K562 (cell line): ENCODE measurements around the gene SAMD11. TPM values are rescaled to one million over a fixed set of nuclear protein-coding genes. Genes with fewer than 3 reads are reported as not detected.

Experiments
- ARID2 ChIP-seq: fragments of 450-650 bp; IDR thresholded peaks from 2 replicates; pipeline ENCODE4 v1.6.1; 2017; ENCODE audit warnings: antibody characterized with exemption, mild to moderate bottlenecking
- CCNT2 ChIP-seq: IDR thresholded peaks from 2 replicates; pipeline ENCODE4 v1.6.1; 2011; ENCODE audit warnings: borderline replicate concordance, low read depth, mild to moderate bottlenecking, moderate library complexity, mixed read lengths, low read length; ENCODE audit not compliant: insufficient read length; ENCODE audit errors: extremely low read depth
- EHMT2 ChIP-seq: fragments of 450-650 bp; IDR thresholded peaks from 2 replicates; pipeline ENCODE4 v1.6.1; 2018; ENCODE audit warnings: antibody characterized with exemption
- ELF2 ChIP-seq: fragments of 250-450 bp; sonication (Bioruptor Pico); IDR thresholded peaks from 2 replicates; pipeline ENCODE4 v1.5.0; 2021; ENCODE audit warnings: mild to moderate bottlenecking
- FOXA3 ChIP-seq, 2 experiments: fragments of 450-650 bp in 1 of 2; sonication (generic) in 1 of 2; formaldehyde crosslinking; IDR thresholded peaks in 1 of 2; conservative IDR thresholded peaks in 1 of 2; 2 replicates each; pipeline versions ENCODE4 v1.4.0 to v1.8.0; 2020 to 2022; ENCODE audit warnings: mild to moderate bottlenecking in 2 of 2, missing genetic modification reagents in 1 of 2
- GATAD2B ChIP-seq: fragments of 450-650 bp; IDR thresholded peaks from 2 replicates; pipeline ENCODE4 v1.6.1; 2017; ENCODE audit warnings: mild to moderate bottlenecking, borderline replicate concordance
- HMGN3 ChIP-seq: IDR thresholded peaks from 2 replicates; pipeline ENCODE4 v1.6.1; 2011; ENCODE audit warnings: borderline replicate concordance, low read depth, mild to moderate bottlenecking, mixed read lengths, low read length; ENCODE audit not compliant: insufficient read length; ENCODE audit errors: extremely low read depth
- KAT7 ChIP-seq: sonication (generic); formaldehyde crosslinking; IDR thresholded peaks from 2 replicates; pipeline ENCODE4 v1.8.0; 2022; ENCODE audit warnings: missing genetic modification reagents, mild to moderate bottlenecking, borderline replicate concordance
- MIER1 ChIP-seq: fragments of 450-650 bp; IDR thresholded peaks from 2 replicates; pipeline ENCODE4 v1.6.1; 2016; ENCODE audit warnings: antibody characterized with exemption, mild to moderate bottlenecking, low read depth
- PHF8 ChIP-seq: fragments of 200-600 bp; sonication (generic); IDR thresholded peaks from 2 replicates; pipeline ENCODE4 v1.6.1; 2012; ENCODE audit warnings: mixed run types, mild to moderate bottlenecking, inconsistent platforms, low read length, moderate library complexity, borderline replicate concordance
- RB1 ChIP-seq: fragments of 450-650 bp; IDR thresholded peaks from 2 replicates; pipeline ENCODE4 v1.6.1; 2017; ENCODE audit warnings: low read depth, mild to moderate bottlenecking
- RBBP5 ChIP-seq: fragments of 200-600 bp; sonication (generic); IDR thresholded peaks from 2 replicates; pipeline ENCODE4 v1.6.1; 2012; ENCODE audit warnings: borderline replicate concordance, mild to moderate bottlenecking, low read length, control low read depth, inconsistent platforms; ENCODE audit not compliant: insufficient read depth, poor library complexity, severe bottlenecking
- SIN3A ChIP-seq, 2 experiments: fragments of 150-350 bp in 1 of 2; IDR thresholded peaks; 2 replicates each; pipeline ENCODE4 v1.6.1; 2011 to 2016; ENCODE audit warnings: borderline replicate concordance in 2 of 2, low read depth in 2 of 2, low read length in 2 of 2, mild to moderate bottlenecking in 2 of 2, moderate library complexity in 2 of 2; ENCODE audit not compliant: control insufficient read depth in 1 of 2
- SIN3B ChIP-seq: fragments of 450-650 bp; IDR thresholded peaks from 2 replicates; pipeline ENCODE4 v1.6.1; 2017; ENCODE audit warnings: low read depth, mild to moderate bottlenecking, moderate library complexity
- SRF ChIP-seq, 2 experiments: fragments of 250-450, 450-650 bp in 1 of 2; sonication (Bioruptor Pico) in 1 of 2; sonication (generic) in 1 of 2; formaldehyde crosslinking; IDR thresholded peaks; 2 replicates each; pipeline versions ENCODE4 v1.5.0 to v1.5.1; 2020 to 2022; ENCODE audit warnings: mild to moderate bottlenecking in 1 of 2, missing genetic modification reagents in 1 of 2
- ZBTB17 ChIP-seq: fragments of 450-650 bp; formaldehyde crosslinking; IDR thresholded peaks from 2 replicates; pipeline ENCODE4 v1.4.0; 2020; ENCODE audit warnings: mild to moderate bottlenecking
- ZBTB7A ChIP-seq: IDR thresholded peaks from 2 replicates; pipeline ENCODE4 v1.6.1; 2011; ENCODE audit warnings: low read depth, mild to moderate bottlenecking, low read length, moderate library complexity, borderline replicate concordance; ENCODE audit not compliant: control insufficient read depth
- ZFP36 ChIP-seq: fragments of 150-350 bp; IDR thresholded peaks from 2 replicates; pipeline ENCODE4 v1.6.1; 2018; ENCODE audit warnings: low read length, low read depth; ENCODE audit not compliant: partially characterized antibody
- ZKSCAN1 ChIP-seq: fragments of 150-350 bp; IDR thresholded peaks from 2 replicates; pipeline ENCODE4 v1.6.1; 2016; ENCODE audit warnings: low read depth, low read length
- ZNF436 ChIP-seq: fragments of 250-450, 450-650 bp; sonication (Bioruptor Pico); formaldehyde crosslinking; IDR thresholded peaks from 2 replicates; pipeline ENCODE4 v1.7.0; 2020; ENCODE audit warnings: mild to moderate bottlenecking
- polyA plus RNA-seq, 8 experiments: library from polyadenylated mRNA; depleted of rRNA in 4 of 8; stranded (reverse) in 5 of 8; unstranded in 3 of 8; fragments of >200 nt; fragmentation: Nextera tagmentation in 2 of 8; fragmentation: Illumina TruSeq in 1 of 8; extraction: Ambion mirVana in 2 of 8; extraction: Trizol in 1 of 8; gene quantifications; 2 replicates each; pipeline versions ENCODE4 v1.2.1 to v1.2.3, GENCODE V29; 2011 to 2014; ENCODE audit warnings: inconsistent platforms in 1 of 8, missing spikeins in 1 of 8
- total RNA-seq, 7 experiments: library from RNA; depleted of rRNA in 6 of 7; stranded (reverse); fragments of >200 nt in 6 of 7; fragmentation: Illumina TruSeq in 2 of 7; extraction: Trizol in 2 of 7; gene quantifications; 2 replicates each; pipeline versions ENCODE4 v1.2.1 to v1.2.3, GENCODE V29; 2011 to 2021; ENCODE audit warnings: low replicate concordance in 1 of 7
- TF ChIP-seq, protein P1 (sequence below): fragments of 450-650 bp; formaldehyde crosslinking; IDR thresholded peaks from 2 replicates; pipeline ENCODE4 v1.4.0; 2020; ENCODE audit warnings: mild to moderate bottlenecking, moderate library complexity
- TF ChIP-seq, protein P2 (sequence below): IDR thresholded peaks from 3 replicates; pipeline ENCODE4 v1.6.1; 2011; ENCODE audit warnings: borderline replicate concordance, mild to moderate bottlenecking, moderate library complexity; ENCODE audit not compliant: insufficient read length; ENCODE audit errors: extremely low read depth

The SAMD11 gene
- total and polyA plus RNA-seq, 9 of the 15 experiments (the other 6 are each of a cell fraction or from before 2014, with no cell fraction given), result 0.07 to 0.82 (median 0.11) TPM; not detected in 2

DNA sequence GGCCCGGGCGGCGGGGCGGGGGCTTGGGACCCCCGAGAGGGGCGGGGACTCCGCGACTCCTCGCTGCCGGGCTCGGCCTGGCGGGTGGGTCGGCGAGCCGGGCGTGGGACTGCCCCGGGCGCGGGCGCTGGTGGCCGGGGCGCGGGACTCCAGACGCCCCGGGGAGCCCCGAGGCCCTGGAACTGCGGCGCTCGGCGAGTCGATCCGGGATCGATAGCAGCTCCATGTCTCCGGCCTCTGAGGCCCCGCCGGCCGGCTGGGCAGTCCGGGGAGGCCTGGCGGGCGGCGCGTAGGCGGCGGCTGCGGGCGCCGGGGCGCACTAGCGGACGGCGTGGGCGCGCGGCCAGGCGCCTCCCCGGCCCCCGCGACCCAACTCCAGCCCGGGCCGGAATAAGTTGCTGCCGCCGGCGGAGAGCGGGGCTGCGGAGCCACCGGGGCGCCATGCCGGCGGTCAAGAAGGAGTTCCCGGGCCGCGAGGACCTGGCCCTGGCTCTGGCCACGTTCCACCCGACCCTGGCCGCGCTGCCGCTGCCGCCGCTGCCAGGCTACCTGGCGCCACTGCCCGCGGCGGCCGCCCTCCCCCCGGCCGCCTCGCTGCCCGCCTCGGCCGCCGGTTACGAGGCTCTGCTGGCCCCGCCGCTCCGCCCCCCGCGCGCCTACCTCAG is 400 bp downstream of the SAMD11 start (continued):
- TF ChIP-seq, protein P1, sequence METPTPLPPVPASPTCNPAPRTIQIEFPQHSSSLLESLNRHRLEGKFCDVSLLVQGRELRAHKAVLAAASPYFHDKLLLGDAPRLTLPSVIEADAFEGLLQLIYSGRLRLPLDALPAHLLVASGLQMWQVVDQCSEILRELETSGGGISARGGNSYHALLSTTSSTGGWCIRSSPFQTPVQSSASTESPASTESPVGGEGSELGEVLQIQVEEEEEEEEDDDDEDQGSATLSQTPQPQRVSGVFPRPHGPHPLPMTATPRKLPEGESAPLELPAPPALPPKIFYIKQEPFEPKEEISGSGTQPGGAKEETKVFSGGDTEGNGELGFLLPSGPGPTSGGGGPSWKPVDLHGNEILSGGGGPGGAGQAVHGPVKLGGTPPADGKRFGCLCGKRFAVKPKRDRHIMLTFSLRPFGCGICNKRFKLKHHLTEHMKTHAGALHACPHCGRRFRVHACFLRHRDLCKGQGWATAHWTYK (CRISPR knock-in tag), result no peak
- peak; percentile 16; the same call in 1 of the 2 replicates for TF ChIP-seq GATAD2B
- TF ChIP-seq ARID2, result no peak
- no peak for TF ChIP-seq KAT7 (CRISPR knock-in tag)
- TF ChIP-seq, protein P2, sequence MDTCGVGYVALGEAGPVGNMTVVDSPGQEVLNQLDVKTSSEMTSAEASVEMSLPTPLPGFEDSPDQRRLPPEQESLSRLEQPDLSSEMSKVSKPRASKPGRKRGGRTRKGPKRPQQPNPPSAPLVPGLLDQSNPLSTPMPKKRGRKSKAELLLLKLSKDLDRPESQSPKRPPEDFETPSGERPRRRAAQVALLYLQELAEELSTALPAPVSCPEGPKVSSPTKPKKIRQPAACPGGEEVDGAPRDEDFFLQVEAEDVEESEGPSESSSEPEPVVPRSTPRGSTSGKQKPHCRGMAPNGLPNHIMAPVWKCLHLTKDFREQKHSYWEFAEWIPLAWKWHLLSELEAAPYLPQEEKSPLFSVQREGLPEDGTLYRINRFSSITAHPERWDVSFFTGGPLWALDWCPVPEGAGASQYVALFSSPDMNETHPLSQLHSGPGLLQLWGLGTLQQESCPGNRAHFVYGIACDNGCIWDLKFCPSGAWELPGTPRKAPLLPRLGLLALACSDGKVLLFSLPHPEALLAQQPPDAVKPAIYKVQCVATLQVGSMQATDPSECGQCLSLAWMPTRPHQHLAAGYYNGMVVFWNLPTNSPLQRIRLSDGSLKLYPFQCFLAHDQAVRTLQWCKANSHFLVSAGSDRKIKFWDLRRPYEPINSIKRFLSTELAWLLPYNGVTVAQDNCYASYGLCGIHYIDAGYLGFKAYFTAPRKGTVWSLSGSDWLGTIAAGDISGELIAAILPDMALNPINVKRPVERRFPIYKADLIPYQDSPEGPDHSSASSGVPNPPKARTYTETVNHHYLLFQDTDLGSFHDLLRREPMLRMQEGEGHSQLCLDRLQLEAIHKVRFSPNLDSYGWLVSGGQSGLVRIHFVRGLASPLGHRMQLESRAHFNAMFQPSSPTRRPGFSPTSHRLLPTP, result peak; percentile 9
- TF ChIP-seq SIN3B, result 0 out of 2 replicates have a peak, but pooled peaks have one; percentile 7
- TF ChIP-seq ZBTB7A, result peak; percentile 24; the same call in 1 of the 2 replicates
- peak; percentile 42 for TF ChIP-seq HMGN3
- TF ChIP-seq EHMT2, result no peak
- no peak for TF ChIP-seq FOXA3 (CRISPR knock-in tag; conservative IDR thresholded peaks at IDR 0.05 in 1 of 2, IDR thresholded peaks at IDR 0.05 in 1 of 2)
- peak; percentile 21 for TF ChIP-seq CCNT2
- TF ChIP-seq ZFP36, result peak; percentile 89
- TF ChIP-seq PHF8, result peak; percentile 8; the same call in 1 of the 2 replicates
- peak; percentile 20 for TF ChIP-seq RBBP5
- TF ChIP-seq MIER1, result no peak
- peak; percentile 35; the same call in 1 of the 2 replicates for TF ChIP-seq RB1
- 0 out of 4 replicates have a peak, but pooled peaks of 1 of the 2 experiments have one; percentile 3 for TF ChIP-seq SIN3A (IDR thresholded peaks at IDR 0.05; ENCODE audit: borderline replicate concordance in 2 of 2, control insufficient read depth in 1 of 2, low read depth in 2 of 2, low read length in 2 of 2)
- TF ChIP-seq SRF (CRISPR knock-in tag; IDR thresholded peaks at IDR 0.05), result no peak
- no peak for TF ChIP-seq ELF2 (CRISPR knock-in tag)
- 0 out of 2 replicates have a peak, but pooled peaks have one; percentile 3 for TF ChIP-seq ZBTB17
- peak; percentile 91 for TF ChIP-seq ZNF436
- TF ChIP-seq ZKSCAN1, result no peak
